Activated naive CD8-positive, alpha-beta T cell treated with anti-CD3 and anti-CD28 coated beads, Interleukin-2, amount 10 ng/mL, durations not matched to agents 7 days and 5 days (primary cell): ENCODE measurements around the gene SARDH. TPM values are rescaled to one million over a fixed set of nuclear protein-coding genes. Genes with fewer than 3 reads are reported as not detected.

Experiments
- ATAC-seq: fragments of 150-1000 bp; cut with Tn5 transposase; one replicate; pipeline ENCODE4 v1.10.0; 2021; ENCODE audit warnings: low read depth, moderate library complexity
- POLR2A ChIA-PET: fragments of 350-600 bp; sonication (Branson Sonifier 250); formaldehyde crosslinking; loops from one replicate; lab custom pipeline; 2021; ENCODE audit warnings: antibody characterized with exemption; lab: Charles Lee
- DNase-seq: peaks from one replicate; pipeline ENCODE4 v3.0.0; 2021
- H3K27ac Mint-ChIP-seq: one replicate; pipeline ENCODE4 v1.8.0; 2022; ENCODE audit warnings: mild to moderate bottlenecking, mixed read lengths
- H3K27me3 Mint-ChIP-seq: one replicate; pipeline ENCODE4 v1.8.0; 2022; ENCODE audit warnings: mild to moderate bottlenecking, moderate library complexity, mixed read lengths
- H3K36me3 Mint-ChIP-seq: one replicate; pipeline ENCODE4 v1.8.0; 2021; ENCODE audit warnings: mild to moderate bottlenecking, mixed read lengths
- H3K4me1 Mint-ChIP-seq: one replicate; pipeline ENCODE4 v1.8.0; 2021; ENCODE audit warnings: mixed read lengths
- H3K4me3 Mint-ChIP-seq: one replicate; pipeline ENCODE4 v1.8.0; 2022; ENCODE audit warnings: mild to moderate bottlenecking, moderate library complexity, mixed read lengths
- H3K9me3 Mint-ChIP-seq: one replicate; pipeline ENCODE4 v1.8.0; 2021; ENCODE audit warnings: mixed read lengths
- total RNA-seq, 2 experiments: library from RNA; stranded (reverse); gene quantifications; one replicate each; pipeline ENCODE4 v1.2.3, GENCODE V29; 2021

The SARDH gene
- total RNA-seq, 2 experiments from 2014 or later = 1.6 to 2.3 TPM

- no peak overlapping the region for H3K27ac Mint-ChIP-seq
- no peaks in the 10 kb centered on the region for H3K27me3 Mint-ChIP-seq
- no peak overlapping the region for H3K4me3 Mint-ChIP-seq
- ATAC-seq (no peak), DNase-seq (no peak)
- POLR2A ChIA-PET = interaction anchor here (3.0 kb wide), 1 partner anchor 214 kb away, joined by 12 read pairs; no protein-coding TSS in a partner anchor
- no peaks in the 10 kb centered on the region for H3K9me3 Mint-ChIP-seq
- H3K36me3 Mint-ChIP-seq = no peaks in the 10 kb centered on the region
- no peaks in the 10 kb centered on the region for H3K4me1 Mint-ChIP-seq
Observed at GRCh38 chr9:133779516-133780403, 41.6 kb upstream of the SARDH start.

GRCh38 chr9:133779081-133779480 lies 40.9 kb upstream of the SARDH start:
- H3K36me3 Mint-ChIP-seq = no peaks in the 10 kb centered on the region
- ATAC-seq (no peak), DNase-seq (no peak)
- POLR2A ChIA-PET = no interaction called here
- H3K4me1 Mint-ChIP-seq = no peaks in the 10 kb centered on the region
- H3K27me3 Mint-ChIP-seq = no peaks in the 10 kb centered on the region
- no peaks in the 10 kb centered on the region for H3K9me3 Mint-ChIP-seq
- no peak overlapping the region for H3K27ac Mint-ChIP-seq
- no peak overlapping the region for H3K4me3 Mint-ChIP-seq

- no peak overlapping the region for H3K4me3 Mint-ChIP-seq
- DNase-seq = no peak
- no peaks in the 10 kb centered on the region for H3K9me3 Mint-ChIP-seq
- H3K27ac Mint-ChIP-seq = no peak overlapping the region
- H3K4me1 Mint-ChIP-seq = no peaks in the 10 kb centered on the region
- H3K27me3 Mint-ChIP-seq = no peaks in the 10 kb centered on the region
- ATAC-seq = no peak
- H3K36me3 Mint-ChIP-seq = no peaks in the 10 kb centered on the region
- POLR2A ChIA-PET = no interaction called here
Observed at GRCh38 chr9:133778336-133779013, 40.3 kb upstream of the SARDH start.

- no peak overlapping the region for H3K4me3 Mint-ChIP-seq
- H3K27ac Mint-ChIP-seq = no peak overlapping the region
- DNase-seq (no peak), ATAC-seq (no peak)
- no peaks in the 10 kb centered on the region for H3K36me3 Mint-ChIP-seq
- H3K9me3 Mint-ChIP-seq = no peaks in the 10 kb centered on the region
- H3K27me3 Mint-ChIP-seq = no peaks in the 10 kb centered on the region
- POLR2A ChIA-PET = no interaction called here
- no peaks in the 10 kb centered on the region for H3K4me1 Mint-ChIP-seq
Observed at GRCh38 chr9:133777871-133778270, 39.7 kb upstream of the SARDH start.

GRCh38 chr9:133777068-133777791 lies 39.1 kb upstream of the SARDH start:
- DNase-seq (no peak), ATAC-seq (no peak)
- Mint-ChIP-seq H3K27ac (no peak overlapping the region), H3K4me3 (no peak overlapping the region), H3K36me3 (no peaks in the 10 kb centered on the region), H3K4me1 (no peaks in the 10 kb centered on the region), H3K27me3 (no peaks in the 10 kb centered on the region), H3K9me3 (no peaks in the 10 kb centered on the region)
- POLR2A ChIA-PET = no interaction called here

- no peak overlapping the region for H3K27ac Mint-ChIP-seq
- ATAC-seq = no peak
Observed at GRCh38 chr9:133775951-133776905, 38.1 kb upstream of the SARDH start.

GRCh38 chr9:133775291-133775690 lies 37.1 kb upstream of the SARDH start:
- Mint-ChIP-seq H3K27ac (no peak overlapping the region), H3K4me3 (no peak overlapping the region), H3K27me3 (no peaks in the 10 kb centered on the region), H3K9me3 (no peaks in the 10 kb centered on the region), H3K4me1 (no peaks in the 10 kb centered on the region), H3K36me3 (no peaks in the 10 kb centered on the region)
- POLR2A ChIA-PET = no interaction called here
- DNase-seq = no peak
- ATAC-seq = no peak

More at GRCh38 chr9:133775951-133776905, 38.1 kb upstream of the SARDH start:
- no peak for DNase-seq
- POLR2A ChIA-PET = no interaction called here
- Mint-ChIP-seq H3K4me1 (no peaks in the 10 kb centered on the region), H3K27me3 (no peaks in the 10 kb centered on the region), H3K36me3 (no peaks in the 10 kb centered on the region), H3K4me3 (no peak overlapping the region), H3K9me3 (no peaks in the 10 kb centered on the region)

GRCh38 chr9:133774799-133775198 lies 36.6 kb upstream of the SARDH start:
- POLR2A ChIA-PET = no interaction called here
- Mint-ChIP-seq H3K9me3 (no peaks in the 10 kb centered on the region), H3K4me1 (no peaks in the 10 kb centered on the region), H3K36me3 (no peaks in the 10 kb centered on the region), H3K4me3 (no peak overlapping the region), H3K27me3 (no peaks in the 10 kb centered on the region), H3K27ac (no peak overlapping the region)
- DNase-seq (no peak), ATAC-seq (no peak)

GRCh38 chr9:133773889-133774655 lies 35.9 kb upstream of the SARDH start:
- Mint-ChIP-seq H3K27ac (no peak overlapping the region), H3K36me3 (no peaks in the 10 kb centered on the region), H3K4me1 (no peaks in the 10 kb centered on the region), H3K27me3 (no peaks in the 10 kb centered on the region), H3K9me3 (no peaks in the 10 kb centered on the region), H3K4me3 (no peak overlapping the region)
- peak; percentile 25 for DNase-seq
- ATAC-seq = no peak
- POLR2A ChIA-PET = interaction anchor here (0.6 kb wide), 1 partner anchor 223 kb away, joined by 5 read pairs; no protein-coding TSS in a partner anchor

- Mint-ChIP-seq H3K9me3 (no peaks in the 10 kb centered on the region), H3K27me3 (no peaks in the 10 kb centered on the region), H3K27ac (no peak overlapping the region), H3K36me3 (no peaks in the 10 kb centered on the region), H3K4me1 (no peaks in the 10 kb centered on the region), H3K4me3 (no peak overlapping the region)
- ATAC-seq = no peak
- POLR2A ChIA-PET = no interaction called here
- DNase-seq = peak; percentile 10
Observed at GRCh38 chr9:133772581-133772980, 34.4 kb upstream of the SARDH start.

GRCh38 chr9:133771486-133772482 lies 33.6 kb upstream of the SARDH start:
- Mint-ChIP-seq H3K27ac (no peak overlapping the region), H3K36me3 (no peaks in the 10 kb centered on the region), H3K27me3 (no peaks in the 10 kb centered on the region), H3K9me3 (peaks cover under 1% of the 10 kb centered on the region), H3K4me1 (no peaks in the 10 kb centered on the region), H3K4me3 (no peak overlapping the region)
- ATAC-seq (no peak), DNase-seq (peak; percentile 19)
- POLR2A ChIA-PET = no interaction called here
